ENCODE measurements around the gene FNIP2.
"Not testable (repeated sequence)": the region's sequence is repeated elsewhere in the genome, so short reads cannot be mapped to it uniquely, and the experiment has no call there.

The FNIP2 gene

GRCh38 chr4:158768555-158769174 lies at the start of gene FNIP2:
Gene FNIP2 (plus strand): TSS chr4:158769026. CDS start chr4:158769213, 187 bp downstream.
- in situ Hi-C loops (cut with MboI; ENCODE audit: low sequenced_read_pairs), result no loop called here

- in situ Hi-C loops (cut with MboI; ENCODE audit: low sequenced_read_pairs), result no loop called here
These were observed 47.1 kb upstream of the FNIP2 start for GRCh38 chr4:158721680-158722079.

- in situ Hi-C loops (cut with MboI; ENCODE audit: low sequenced_read_pairs), result no loop called here
These were observed 46.4 kb upstream of the FNIP2 start for GRCh38 chr4:158722291-158722916.

- in situ Hi-C loops (cut with MboI; ENCODE audit: low sequenced_read_pairs), result no loop called here
These were observed 45.7 kb upstream of the FNIP2 start, which contains the start of gene PPID for GRCh38 chr4:158722917-158723793. Gene PPID (minus strand): TSS chr4:158723396. CDS start chr4:158723288, 108 bp downstream.

GRCh38 chr4:158724637-158725036 lies 44.2 kb upstream of the FNIP2 start:
- in situ Hi-C loops (cut with MboI; ENCODE audit: low sequenced_read_pairs), result no loop called here

GRCh38 chr4:158726633-158727032 lies 42.2 kb upstream of the FNIP2 start:
- in situ Hi-C loops (cut with MboI; ENCODE audit: low sequenced_read_pairs), result no loop called here

GRCh38 chr4:158728236-158728635 lies 40.6 kb upstream of the FNIP2 start:
- in situ Hi-C loops (cut with MboI; ENCODE audit: low sequenced_read_pairs), result no loop called here

- in situ Hi-C loops (cut with MboI; ENCODE audit: low sequenced_read_pairs), result no loop called here
These were observed 38.9 kb upstream of the FNIP2 start for GRCh38 chr4:158729716-158730559.

GRCh38 chr4:158738866-158739265 lies 30.0 kb upstream of the FNIP2 start:
- in situ Hi-C loops (cut with MboI; ENCODE audit: low sequenced_read_pairs), result no loop called here

GRCh38 chr4:158739600-158739999 lies 29.2 kb upstream of the FNIP2 start:
- in situ Hi-C loops (cut with MboI; ENCODE audit: low sequenced_read_pairs), result no loop called here

GRCh38 chr4:158741326-158742021 lies 27.4 kb upstream of the FNIP2 start:
- in situ Hi-C loops (cut with MboI; ENCODE audit: low sequenced_read_pairs), result no loop called here

GRCh38 chr4:158746537-158746936 lies 22.3 kb upstream of the FNIP2 start:
- in situ Hi-C loops (cut with MboI; ENCODE audit: low sequenced_read_pairs), result not testable (repeated sequence)

GRCh38 chr4:158750379-158750778 lies 18.4 kb upstream of the FNIP2 start:
- in situ Hi-C loops (cut with MboI; ENCODE audit: low sequenced_read_pairs), result no loop called here

- in situ Hi-C loops (cut with MboI; ENCODE audit: low sequenced_read_pairs), result no loop called here
These were observed 14.2 kb upstream of the FNIP2 start for GRCh38 chr4:158754385-158755180.

- in situ Hi-C loops (cut with MboI; ENCODE audit: low sequenced_read_pairs), result not testable (repeated sequence)
These were observed 13.0 kb upstream of the FNIP2 start for GRCh38 chr4:158755819-158756218.

- in situ Hi-C loops (cut with MboI; ENCODE audit: low sequenced_read_pairs), result no loop called here
These were observed 12.2 kb upstream of the FNIP2 start for GRCh38 chr4:158756588-158756987.

GRCh38 chr4:158758142-158758541 lies 10.7 kb upstream of the FNIP2 start:
- in situ Hi-C loops (cut with MboI; ENCODE audit: low sequenced_read_pairs), result no loop called here

GRCh38 chr4:158758703-158759102 lies 10.1 kb upstream of the FNIP2 start:
- in situ Hi-C loops (cut with MboI; ENCODE audit: low sequenced_read_pairs), result no loop called here

GRCh38 chr4:158759539-158759938 lies 9.3 kb upstream of the FNIP2 start:
- in situ Hi-C loops (cut with MboI; ENCODE audit: low sequenced_read_pairs), result not testable (repeated sequence)

Measured in hTERT RPE-1 (cell line).